Stimulated activated CD8-positive, alpha-beta memory T cell treated with anti-CD3 and anti-CD28 coated beads, Interleukin-12 subunit alpha, Interleukin-12 subunit beta, amount 100 ng/mL, for 1 hour (primary cell): Measurements from ENCODE around the gene EDEM2.
"Not testable (repeated sequence)": the region's sequence is repeated elsewhere in the genome, so short reads cannot be mapped to it uniquely, and the experiment has no call there.

Experiments
- DNase-seq: peaks from one replicate; pipeline ENCODE4 v3.0.0-alpha.2; 2020; ENCODE audit warnings: low read depth

EDEM2 gene

DNA sequence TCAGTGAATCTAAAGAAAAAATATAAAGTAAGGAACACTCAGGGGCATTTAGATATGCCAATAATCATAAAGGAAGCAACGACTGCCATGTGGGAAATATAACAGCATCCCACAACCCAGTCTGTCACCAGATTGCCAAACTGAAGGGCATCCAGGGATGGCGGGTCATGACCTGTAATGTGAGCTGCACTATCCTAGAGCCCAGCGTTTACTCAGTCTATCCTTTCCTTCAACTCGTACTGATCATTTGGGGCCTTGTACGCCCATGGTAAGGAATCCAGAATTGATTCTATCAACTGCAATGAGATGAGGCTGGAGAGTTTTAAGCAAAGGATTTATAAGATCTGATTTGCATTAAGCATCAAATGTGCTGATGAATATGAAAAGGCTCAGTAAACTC lies 59.8 kb downstream of the EDEM2 start:
- no peak for DNase-seq

DNA sequence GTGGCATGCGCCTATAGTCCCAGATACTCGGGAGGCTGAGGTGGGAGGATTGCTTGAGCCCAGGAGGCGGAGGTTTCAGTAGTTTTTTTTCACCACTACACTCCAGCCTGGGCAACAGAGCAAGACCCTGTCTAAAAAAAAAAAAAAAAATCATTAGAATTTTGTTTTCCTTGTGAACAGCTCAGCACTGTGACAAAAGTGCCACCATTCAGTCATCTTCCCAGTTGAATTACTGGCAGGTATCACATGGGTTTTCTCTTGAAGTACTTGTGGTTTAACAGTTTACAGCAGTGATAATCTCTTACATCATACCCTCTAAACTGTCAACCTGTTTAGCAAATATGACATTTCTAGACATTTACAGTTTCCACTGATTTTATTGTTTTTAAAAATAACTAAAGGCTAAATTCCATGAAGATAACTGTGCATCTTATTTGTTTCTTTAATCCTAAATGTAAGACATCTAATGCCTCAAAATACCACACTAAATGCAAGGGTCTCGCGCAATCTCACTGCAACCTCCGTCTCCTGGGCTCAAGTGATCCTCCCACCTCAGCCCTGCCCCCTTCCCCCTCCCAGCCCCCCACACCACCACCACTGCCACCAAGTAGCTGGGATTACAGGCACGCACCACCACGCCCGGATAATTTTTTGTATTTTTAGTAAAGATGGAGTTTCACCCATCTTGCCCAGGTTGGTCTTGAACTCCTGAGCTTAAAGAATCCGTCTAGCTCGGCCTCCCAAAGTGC lies 61.5 kb downstream of the EDEM2 start:
- no peak for DNase-seq

DNA sequence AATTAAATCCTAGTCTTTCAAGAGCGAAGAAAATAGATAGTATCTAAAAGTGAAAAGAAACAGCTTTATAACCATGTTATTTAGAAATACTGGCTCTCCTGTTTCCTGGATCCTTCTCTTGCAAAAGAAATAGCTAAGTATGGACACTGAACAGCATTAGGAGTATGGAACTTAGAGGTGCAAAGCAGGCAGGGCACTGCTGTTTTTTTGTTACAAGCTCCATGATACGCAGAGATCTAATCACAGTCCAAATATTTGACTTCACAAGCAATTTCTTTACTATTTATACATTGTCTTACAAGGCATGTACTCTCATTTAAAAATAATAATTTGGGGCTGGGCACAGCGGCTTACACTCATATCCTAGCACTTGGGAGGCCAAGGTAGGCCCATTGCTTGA lies 62.1 kb downstream of the EDEM2 start:
- no peak for DNase-seq

DNA sequence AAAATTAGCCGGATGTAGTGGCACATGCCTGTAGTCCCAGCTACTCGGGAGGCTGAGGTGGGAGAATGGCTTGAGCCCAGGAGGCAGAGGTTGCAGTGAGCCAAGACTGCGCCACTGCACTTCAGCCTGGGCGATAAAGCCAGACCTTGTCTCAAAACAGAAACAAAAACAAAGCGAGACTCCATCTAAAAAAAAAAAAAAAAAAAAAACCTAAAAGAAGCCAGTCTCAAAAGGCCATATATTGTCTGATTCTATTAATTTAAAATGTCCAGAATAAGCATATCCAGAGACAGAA lies 66.8 kb downstream of the EDEM2 start:
- not testable (repeated sequence) for DNase-seq

- DNase-seq: no peak
Observed at GRCh38 chr20:35079472-35080347, 67.4 kb downstream of the EDEM2 start.

DNA sequence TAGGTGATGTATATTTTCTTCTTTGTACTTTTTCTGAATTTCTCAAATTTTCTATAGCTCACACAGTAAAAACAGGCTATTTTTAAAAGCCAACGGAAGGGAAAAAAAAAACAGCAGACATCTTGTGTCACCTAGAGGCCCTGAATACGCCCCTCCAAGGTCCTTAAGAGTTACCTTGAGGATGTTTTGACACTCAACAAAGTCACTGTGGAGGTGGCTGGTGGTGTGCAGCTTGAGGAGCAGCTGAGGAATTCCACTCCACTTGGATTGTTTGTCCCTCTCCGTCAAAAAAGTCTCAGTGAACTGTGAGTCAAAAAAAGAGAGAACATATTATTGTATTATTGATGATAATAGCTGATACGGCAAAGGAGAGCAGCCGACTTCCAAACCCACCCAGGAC lies 69.3 kb downstream of the EDEM2 start:
- DNase-seq: no peak

DNA sequence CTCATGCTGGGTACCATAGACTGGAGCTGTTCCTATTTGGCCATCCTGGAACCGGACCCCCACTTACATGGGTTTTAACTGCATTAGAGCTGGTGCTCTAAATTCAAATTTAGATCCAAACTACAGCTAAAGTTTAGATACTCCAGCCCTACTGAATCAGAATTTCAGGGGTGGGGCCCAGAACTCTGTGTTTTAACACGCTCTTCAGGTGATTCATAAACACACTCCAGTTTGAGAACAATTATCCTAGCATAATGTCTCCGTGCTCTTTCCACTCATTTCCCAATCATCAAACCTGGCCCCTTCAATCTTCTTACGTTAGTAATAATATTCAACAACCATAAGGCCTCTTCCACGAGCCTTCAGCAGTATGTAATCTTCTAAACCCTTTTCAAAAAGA lies 69.8 kb downstream of the EDEM2 start:
- no peak for DNase-seq

DNA sequence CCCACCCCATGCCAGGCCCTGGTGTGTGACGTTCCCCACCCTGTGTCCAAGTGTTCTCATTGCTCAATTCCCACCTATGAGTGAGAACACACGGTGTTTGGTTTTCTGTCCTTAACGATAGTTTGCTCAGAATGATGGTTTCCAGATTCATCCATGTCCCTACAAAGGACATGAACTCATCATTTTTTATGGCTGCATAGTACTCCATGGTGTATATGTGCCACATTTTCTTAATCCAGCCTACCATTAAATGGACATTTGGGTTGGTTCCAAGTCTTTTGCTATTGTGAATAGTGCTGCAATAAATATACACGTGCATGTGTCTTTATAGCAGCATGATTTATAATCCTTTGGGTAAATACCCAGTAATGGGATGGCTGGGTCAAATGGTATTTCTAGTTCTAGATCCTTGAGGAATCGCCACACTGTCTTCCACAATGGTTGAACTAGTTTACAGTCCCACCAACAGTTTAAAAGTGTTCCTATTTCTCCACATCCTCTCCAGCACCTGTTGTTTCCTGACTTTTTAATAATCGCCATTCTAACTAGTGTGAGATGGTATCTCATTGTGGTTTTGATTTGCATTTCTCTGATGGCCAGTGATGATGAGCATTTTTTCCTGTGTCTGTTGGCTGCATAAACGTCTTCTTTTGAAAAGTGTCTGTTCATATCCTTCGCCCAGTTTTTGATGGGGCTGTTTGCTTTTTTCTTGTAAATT lies 75.5 kb downstream of the EDEM2 start:
- not testable (repeated sequence) for DNase-seq

- DNase-seq: no peak
Observed at GRCh38 chr20:35066194-35066593, 80.9 kb downstream of the EDEM2 start.
